Mucosa of descending colon (tissue), 3 donors: ENCODE measurements around the gene MSTN. TPM values are rescaled to one million over a fixed set of nuclear protein-coding genes. Genes with fewer than 3 reads are reported as not detected.

Source experiments
- ATAC-seq: fragments of 200-7000 bp; cut with Tn5 transposase; one replicate; pipeline ENCODE4 v1.9.1; 2020; ENCODE audit warnings: mild to moderate bottlenecking, moderate library complexity
- DNase-seq, 3 donors: peaks; one replicate each; pipeline ENCODE4 v3.0.0-alpha.2; 2020
- H3K36me3 ChIP-seq: fragments of 200-600 bp; one replicate; pipeline ENCODE4 v1.8.0; 2021; ENCODE audit warnings: low read depth, mild to moderate bottlenecking
- H3K4me1 ChIP-seq: fragments of 200-600 bp; one replicate; pipeline ENCODE4 v1.8.0; 2021; ENCODE audit warnings: low read depth, mild to moderate bottlenecking
- H3K4me3 ChIP-seq: fragments of 200-600 bp; one replicate; pipeline ENCODE4 v1.8.0; 2021; ENCODE audit warnings: mild to moderate bottlenecking
- H3K9me3 ChIP-seq: fragments of 200-600 bp; one replicate; pipeline ENCODE4 v1.8.0; 2021; ENCODE audit warnings: mild to moderate bottlenecking
- intact Hi-C, 2 donors: fragments of 100-400 bp; cut with DNase I in 1 of 2; cut with micrococcal nuclease in 1 of 2; formaldehyde crosslinking; loops; one replicate each; pipeline versions ENCODE4 v1.11.0 to v1.11.1; 2022; cut with DNase I, micrococcal nuclease
- total RNA-seq, 3 donors: library from RNA; stranded (reverse); fragmentation: NEBNext Ultra II Directional in 2 of 3; extraction: Animal tissue kit (Norgen Biotek cat#: 25700) in 2 of 3; gene quantifications; one replicate each; pipeline versions ENCODE4 v1.2.1 to v1.2.4, GENCODE V29; 2021 to 2023
- TF ChIP-seq, protein P1 (sequence below): fragments of 200-600 bp; IDR thresholded peaks from one replicate; pipeline ENCODE4 v1.8.0; 2022; ENCODE audit warnings: antibody characterized with exemption, mild to moderate bottlenecking
- donor health status: DM: no; HTN: no; CAD: no; lungs with moderate emphysema.
- donor health status: DM: no; HTN: no; CAD: no.
- donor health status: DM: no; HTN: yes; CAD: no.

Gene MSTN
- total RNA-seq, 3 donors from 2014 or later, result 0.26 to 0.35 TPM; not detected in 1

DNA sequence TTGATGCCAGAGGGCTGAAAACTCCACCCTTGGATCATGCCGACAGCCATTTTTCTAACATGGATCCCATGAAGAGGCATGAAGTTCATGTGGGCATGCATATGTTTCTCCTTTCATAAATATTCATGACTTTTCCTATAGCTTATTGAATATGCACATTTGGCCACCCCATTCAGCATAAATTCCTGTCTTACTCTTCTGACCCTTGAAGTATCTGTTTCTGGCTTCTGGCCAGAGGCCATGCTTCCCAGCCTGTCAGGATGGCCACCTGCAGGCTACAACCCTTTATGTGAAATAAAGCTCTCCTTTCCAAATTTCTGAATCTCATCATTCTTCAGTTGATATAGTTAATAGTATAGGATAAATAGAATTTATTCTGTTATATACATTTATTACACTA is 19.6 kb upstream of the MSTN start:
- Histone ChIP-seq H3K4me3 (no peak overlapping the region), H3K4me1 (no peaks in the 10 kb centered on the region), H3K36me3 (no peaks in the 10 kb centered on the region), H3K9me3 (no peaks in the 10 kb centered on the region)
- TF ChIP-seq, protein P1, sequence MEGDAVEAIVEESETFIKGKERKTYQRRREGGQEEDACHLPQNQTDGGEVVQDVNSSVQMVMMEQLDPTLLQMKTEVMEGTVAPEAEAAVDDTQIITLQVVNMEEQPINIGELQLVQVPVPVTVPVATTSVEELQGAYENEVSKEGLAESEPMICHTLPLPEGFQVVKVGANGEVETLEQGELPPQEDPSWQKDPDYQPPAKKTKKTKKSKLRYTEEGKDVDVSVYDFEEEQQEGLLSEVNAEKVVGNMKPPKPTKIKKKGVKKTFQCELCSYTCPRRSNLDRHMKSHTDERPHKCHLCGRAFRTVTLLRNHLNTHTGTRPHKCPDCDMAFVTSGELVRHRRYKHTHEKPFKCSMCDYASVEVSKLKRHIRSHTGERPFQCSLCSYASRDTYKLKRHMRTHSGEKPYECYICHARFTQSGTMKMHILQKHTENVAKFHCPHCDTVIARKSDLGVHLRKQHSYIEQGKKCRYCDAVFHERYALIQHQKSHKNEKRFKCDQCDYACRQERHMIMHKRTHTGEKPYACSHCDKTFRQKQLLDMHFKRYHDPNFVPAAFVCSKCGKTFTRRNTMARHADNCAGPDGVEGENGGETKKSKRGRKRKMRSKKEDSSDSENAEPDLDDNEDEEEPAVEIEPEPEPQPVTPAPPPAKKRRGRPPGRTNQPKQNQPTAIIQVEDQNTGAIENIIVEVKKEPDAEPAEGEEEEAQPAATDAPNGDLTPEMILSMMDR, result no peak
- no peak for ATAC-seq
- DNase-seq, result no peak
- intact Hi-C loops, result loop anchor here in 1 of 2 donors (10.0 kb wide), 1 partner anchor 283 kb away; no protein-coding TSS in a partner anchor

DNA sequence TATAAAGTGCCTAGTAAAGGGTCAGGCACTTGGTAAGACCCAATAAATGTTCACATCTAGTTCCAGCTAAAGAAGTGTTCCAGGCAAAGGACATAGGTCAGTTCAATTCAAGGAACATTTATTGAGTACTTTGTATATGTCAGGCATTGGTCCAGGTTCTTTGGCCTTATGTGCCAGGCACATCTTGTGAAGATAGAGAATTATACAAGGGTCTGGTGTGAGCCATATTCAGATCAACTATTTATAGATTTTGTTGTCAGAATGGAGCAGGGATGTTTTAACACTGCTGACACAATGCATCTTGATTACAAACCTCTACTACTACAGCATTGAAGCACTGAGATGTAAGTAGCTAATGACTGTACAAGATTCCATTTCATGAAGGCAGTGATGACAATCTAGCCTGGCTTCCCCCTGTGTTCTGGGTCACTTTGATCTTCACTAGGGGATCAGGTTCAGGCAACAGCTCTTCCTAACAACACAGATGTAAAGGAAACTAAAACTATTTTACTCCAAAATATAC is 18.1 kb upstream of the MSTN start:
- no peaks in the 10 kb centered on the region for H3K4me1 ChIP-seq
- DNase-seq, result no peak
- TF ChIP-seq, protein P1, result no peak
- no peak overlapping the region for H3K4me3 ChIP-seq
- intact Hi-C loops, result loop anchor here in 1 of 2 donors (10.0 kb wide), 1 partner anchor 284 kb away; no protein-coding TSS in a partner anchor
- no peaks in the 10 kb centered on the region for H3K36me3 ChIP-seq
- no peaks in the 10 kb centered on the region for H3K9me3 ChIP-seq
- ATAC-seq, result no peak

DNA sequence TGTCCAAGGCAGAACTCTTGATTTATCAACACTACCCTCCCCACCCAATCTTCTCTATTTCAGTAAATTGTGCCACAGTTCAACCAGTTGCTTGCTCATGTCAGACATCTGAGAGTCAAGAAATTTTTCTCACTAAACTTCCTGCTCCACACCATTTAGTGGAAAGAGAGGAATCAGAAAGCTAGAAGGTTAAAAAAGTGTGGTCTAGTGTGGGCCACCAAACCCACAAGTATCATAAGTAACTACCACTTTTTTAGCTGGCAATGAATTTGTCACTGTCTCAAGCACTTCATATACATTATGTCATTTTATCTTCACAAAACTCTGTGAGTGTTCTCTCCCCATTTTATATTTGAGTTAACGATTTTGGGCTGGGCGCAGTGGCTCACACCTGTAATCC is 16.6 kb upstream of the MSTN start:
- ATAC-seq, result no peak
- intact Hi-C loops, result no loop called here
- TF ChIP-seq, protein P1, result no peak

DNA sequence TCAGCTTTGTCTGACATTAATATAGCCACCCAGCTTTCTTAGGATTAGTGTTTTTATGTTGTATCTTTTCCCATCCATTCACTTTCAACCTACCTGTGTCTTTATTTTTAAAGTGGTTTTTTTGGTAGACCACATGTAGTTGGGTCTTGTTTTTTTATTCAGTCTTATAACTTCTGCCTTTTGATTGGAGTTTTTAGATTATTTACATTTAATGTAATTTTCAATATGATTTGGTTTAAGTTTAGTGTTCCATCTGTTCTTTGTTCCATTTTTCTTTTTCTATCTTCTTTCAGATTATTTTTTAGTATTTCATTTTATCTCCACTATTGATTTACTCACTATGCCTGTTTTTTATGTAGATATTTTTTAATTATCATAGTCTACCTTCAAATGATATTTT is 13.1 kb upstream of the MSTN start:
- ATAC-seq (no peak), DNase-seq (no peak)
- Histone ChIP-seq H3K4me1 (no peaks in the 10 kb centered on the region), H3K4me3 (no peak overlapping the region), H3K9me3 (no peaks in the 10 kb centered on the region), H3K36me3 (no peaks in the 10 kb centered on the region)
- TF ChIP-seq, protein P1, result no peak
- intact Hi-C loops, result no loop called here

More for the DNA sequence above, 16.6 kb upstream of the MSTN start:
- H3K36me3 ChIP-seq, result no peaks in the 10 kb centered on the region
- no peaks in the 10 kb centered on the region for H3K9me3 ChIP-seq
- H3K4me3 ChIP-seq, result no peak overlapping the region
- DNase-seq, result no peak
- no peaks in the 10 kb centered on the region for H3K4me1 ChIP-seq

DNA sequence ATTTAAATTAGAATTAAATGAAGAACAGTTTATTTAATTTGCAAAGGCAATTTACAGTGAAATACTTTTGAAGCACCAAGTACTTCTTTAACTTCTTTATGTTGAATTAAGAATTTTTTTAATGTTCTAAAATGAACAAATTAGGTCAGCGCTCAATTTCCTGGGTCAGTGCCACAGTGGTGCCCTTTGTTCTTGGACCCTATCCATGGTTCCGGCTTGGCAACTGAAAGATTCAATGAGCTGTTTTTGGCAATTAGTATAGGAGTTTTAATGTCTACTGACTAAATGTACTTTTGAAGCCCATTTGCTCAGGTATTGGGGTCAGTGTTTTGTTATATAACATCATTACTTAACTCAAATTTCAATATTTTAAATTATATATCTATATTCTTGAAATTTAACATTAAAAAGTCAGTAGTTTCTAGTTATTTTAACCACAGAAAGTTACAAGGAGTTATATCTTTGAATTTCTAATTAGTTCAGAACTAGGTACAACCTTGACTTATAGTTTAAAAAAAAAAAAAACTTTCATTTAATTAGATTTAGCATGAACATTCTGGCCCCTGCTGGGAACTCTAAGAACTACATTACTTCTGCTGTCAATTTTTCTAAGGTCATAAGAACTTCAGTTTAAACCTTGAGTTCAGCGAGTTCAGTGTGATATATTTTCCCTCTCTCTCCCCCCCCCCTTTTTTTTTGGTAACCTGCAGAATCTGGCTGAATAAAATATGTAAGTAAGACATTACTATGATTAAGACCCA is 7.6 kb upstream of the MSTN start:
- ATAC-seq, result peak; percentile 47
- Histone ChIP-seq H3K9me3 (no peaks in the 10 kb centered on the region), H3K36me3 (no peaks in the 10 kb centered on the region), H3K4me3 (no peak overlapping the region), H3K4me1 (no peaks in the 10 kb centered on the region)
- intact Hi-C loops, result no loop called here
- TF ChIP-seq, protein P1, result peak; percentile 12
- peak in 1 of 3 donors; percentile 79 for DNase-seq
